Suprapubic skin (tissue), 4 donors: ENCODE measurements around the gene DNAH14. TPM values are rescaled to one million over a fixed set of nuclear protein-coding genes. Genes with fewer than 3 reads are reported as not detected.
"Not testable (repeated sequence)": the region's sequence is repeated elsewhere in the genome, so short reads cannot be mapped to it uniquely, and the experiment has no call there.

Source experiments
- DNase-seq, 2 donors: peaks; one replicate each; pipeline ENCODE4 v3.0.0-alpha.2; 2019; ENCODE audit warnings: low spot score in 2 of 2
- H3K27ac ChIP-seq: fragments of 200-600 bp; sonication (generic); one replicate; pipeline ENCODE4 v1.5.1; 2019
- H3K27me3 ChIP-seq: fragments of 200-600 bp; sonication (generic); one replicate; pipeline ENCODE4 v1.5.1; 2019
- H3K36me3 ChIP-seq: fragments of 200-600 bp; sonication (generic); one replicate; pipeline ENCODE4 v1.5.1; 2019
- H3K4me1 ChIP-seq: fragments of 200-600 bp; sonication (generic); one replicate; pipeline ENCODE4 v1.5.1; 2019
- H3K4me3 ChIP-seq: fragments of 200-600 bp; sonication (generic); one replicate; pipeline ENCODE4 v1.5.1; 2019; ENCODE audit warnings: mild to moderate bottlenecking
- H3K9me3 ChIP-seq: fragments of 200-600 bp; sonication (generic); one replicate; pipeline ENCODE4 v1.5.1; 2019
- EP300 ChIP-seq: sonication (generic); formaldehyde crosslinking; IDR thresholded peaks from one replicate; pipeline ENCODE4 v1.6.1; 2017; ENCODE audit warnings: antibody characterized with exemption
- POLR2A ChIP-seq, 2 donors: fragments of 450-650 bp; IDR thresholded peaks; one replicate each; pipeline ENCODE4 v1.6.1; 2017; ENCODE audit warnings: antibody characterized with exemption in 2 of 2, mild to moderate bottlenecking in 2 of 2, moderate library complexity in 2 of 2
- POLR2AphosphoS5 ChIP-seq, 3 donors: sonication (generic); formaldehyde crosslinking; IDR thresholded peaks; one replicate each; pipeline ENCODE4 v1.6.1; 2017; ENCODE audit warnings: antibody characterized with exemption in 3 of 3
- WGBS: methylation state at CpG from one replicate; pipeline ENCODE4 v1.1.5; 2018; 5-methylcytosine and 5-hydroxymethylcytosine counted together
- total RNA-seq, 4 donors: library from RNA; depleted of rRNA; stranded (reverse); fragments of >200 nt; gene quantifications; one replicate each; pipeline ENCODE4 v1.1.0, GENCODE V29; 2016
- TF ChIP-seq, protein P1 (sequence below), 2 donors: fragments of 200-600 bp in 1 of 2; fragments of 450-650 bp in 1 of 2; sonication (generic) in 1 of 2; IDR thresholded peaks; one replicate each; pipeline ENCODE4 v1.5.1; 2016 to 2019; ENCODE audit warnings: antibody characterized with exemption in 2 of 2, mild to moderate bottlenecking in 1 of 2, moderate library complexity in 1 of 2

The DNAH14 gene
- total RNA-seq, 4 donors from 2014 or later, result 4.2 to 6.2 (median 5.4) TPM

DNA sequence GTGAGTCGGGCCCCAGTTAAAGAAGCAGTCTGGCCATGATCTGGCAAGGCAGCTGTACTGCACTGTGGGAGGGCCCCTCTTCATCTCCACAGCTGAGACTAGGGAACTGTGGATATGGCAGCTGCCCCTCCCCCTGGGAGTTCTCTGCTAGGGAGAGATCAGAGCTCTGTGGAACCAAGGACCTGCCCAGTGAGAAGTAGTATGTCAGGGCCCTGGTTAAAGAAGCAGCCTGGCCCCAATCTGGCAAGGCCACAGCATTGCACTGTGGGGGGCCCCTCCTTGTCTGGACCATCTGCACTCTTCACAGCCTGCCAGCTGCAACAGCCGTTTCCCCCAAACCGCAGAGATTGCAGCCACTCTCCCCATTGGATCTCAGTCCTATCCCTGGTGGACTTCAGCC lies 208.5 kb downstream of the DNAH14 start:
- H3K9me3 ChIP-seq, result peaks cover 15% of the 10 kb centered on the region
- no peaks in the 10 kb centered on the region for H3K36me3 ChIP-seq
- no peak overlapping the region for H3K4me3 ChIP-seq
- WGBS, result no CpG with 5 or more reads among the region's 3 CpGs
- DNase-seq, result no peak
- TF ChIP-seq POLR2AphosphoS5 (IDR thresholded peaks at IDR 0.05) (no peak), POLR2A (IDR thresholded peaks at IDR 0.05) (no peak), EP300 (no peak)
- TF ChIP-seq, protein P1, sequence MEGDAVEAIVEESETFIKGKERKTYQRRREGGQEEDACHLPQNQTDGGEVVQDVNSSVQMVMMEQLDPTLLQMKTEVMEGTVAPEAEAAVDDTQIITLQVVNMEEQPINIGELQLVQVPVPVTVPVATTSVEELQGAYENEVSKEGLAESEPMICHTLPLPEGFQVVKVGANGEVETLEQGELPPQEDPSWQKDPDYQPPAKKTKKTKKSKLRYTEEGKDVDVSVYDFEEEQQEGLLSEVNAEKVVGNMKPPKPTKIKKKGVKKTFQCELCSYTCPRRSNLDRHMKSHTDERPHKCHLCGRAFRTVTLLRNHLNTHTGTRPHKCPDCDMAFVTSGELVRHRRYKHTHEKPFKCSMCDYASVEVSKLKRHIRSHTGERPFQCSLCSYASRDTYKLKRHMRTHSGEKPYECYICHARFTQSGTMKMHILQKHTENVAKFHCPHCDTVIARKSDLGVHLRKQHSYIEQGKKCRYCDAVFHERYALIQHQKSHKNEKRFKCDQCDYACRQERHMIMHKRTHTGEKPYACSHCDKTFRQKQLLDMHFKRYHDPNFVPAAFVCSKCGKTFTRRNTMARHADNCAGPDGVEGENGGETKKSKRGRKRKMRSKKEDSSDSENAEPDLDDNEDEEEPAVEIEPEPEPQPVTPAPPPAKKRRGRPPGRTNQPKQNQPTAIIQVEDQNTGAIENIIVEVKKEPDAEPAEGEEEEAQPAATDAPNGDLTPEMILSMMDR (IDR thresholded peaks at IDR 0.05), result no peak
- no peaks in the 10 kb centered on the region for H3K4me1 ChIP-seq
- no peak overlapping the region for H3K27ac ChIP-seq
- no peaks in the 10 kb centered on the region for H3K27me3 ChIP-seq

DNA sequence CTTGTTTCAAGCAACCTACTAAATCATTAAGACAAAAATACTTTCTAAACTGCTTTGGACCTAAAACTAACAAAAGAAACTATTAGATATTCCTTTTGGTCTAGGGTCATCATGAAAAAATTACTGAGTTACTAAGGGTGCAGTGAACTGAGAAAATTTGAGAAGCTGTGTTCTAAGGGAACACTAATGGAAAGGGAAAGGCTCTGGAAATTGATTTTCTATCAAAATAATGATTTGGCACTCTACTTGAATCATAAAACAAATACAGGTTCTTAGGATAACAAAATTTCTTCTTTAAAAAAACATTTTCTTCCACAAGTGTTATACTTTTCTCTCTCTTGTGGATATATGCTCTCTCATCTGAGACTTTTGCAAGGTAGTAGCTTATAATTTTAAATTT lies 213.5 kb downstream of the DNAH14 start:
- no peak overlapping the region for H3K4me3 ChIP-seq
- no peak for DNase-seq
- H3K9me3 ChIP-seq, result no peaks in the 10 kb centered on the region
- H3K27me3 ChIP-seq, result no peaks in the 10 kb centered on the region
- H3K4me1 ChIP-seq, result no peaks in the 10 kb centered on the region
- H3K27ac ChIP-seq, result no peak overlapping the region
- H3K36me3 ChIP-seq, result no peaks in the 10 kb centered on the region
- TF ChIP-seq, protein P1 (IDR thresholded peaks at IDR 0.05), result no peak
- no peak for TF ChIP-seq POLR2A (IDR thresholded peaks at IDR 0.05)
- TF ChIP-seq POLR2AphosphoS5 (IDR thresholded peaks at IDR 0.05), result no peak
- no peak for TF ChIP-seq EP300

DNA sequence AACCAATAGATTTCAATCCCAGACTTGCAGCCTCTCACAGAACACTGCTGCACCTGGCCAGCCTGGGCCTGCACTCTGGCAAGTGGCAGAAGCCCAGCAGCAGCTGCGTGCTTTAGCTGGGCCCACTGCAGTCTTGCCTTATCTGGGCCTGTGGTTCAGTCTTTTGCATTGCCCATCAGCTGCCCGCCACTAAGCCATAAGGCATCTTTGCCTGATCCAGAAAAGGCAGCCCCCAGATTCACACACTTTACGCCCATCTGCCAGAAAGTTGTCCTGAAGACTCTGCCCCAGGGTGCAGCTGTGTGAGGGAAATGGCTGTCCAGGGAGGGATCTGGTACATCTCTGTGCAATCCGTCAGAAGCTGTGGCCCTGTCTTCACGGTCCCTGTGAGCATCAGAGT lies 217.0 kb downstream of the DNAH14 start:
- TF ChIP-seq POLR2A (IDR thresholded peaks at IDR 0.05) (no peak), EP300 (no peak), POLR2AphosphoS5 (IDR thresholded peaks at IDR 0.05) (no peak)
- TF ChIP-seq, protein P1 (IDR thresholded peaks at IDR 0.05), result no peak
- no peaks in the 10 kb centered on the region for H3K4me1 ChIP-seq
- no peak for DNase-seq
- H3K27me3 ChIP-seq, result no peaks in the 10 kb centered on the region
- no peaks in the 10 kb centered on the region for H3K9me3 ChIP-seq
- WGBS, result 45% methylated on average over 5 of the region's 5 CpGs
- no peaks in the 10 kb centered on the region for H3K36me3 ChIP-seq
- H3K4me3 ChIP-seq, result no peak overlapping the region
- H3K27ac ChIP-seq, result no peak overlapping the region

DNA sequence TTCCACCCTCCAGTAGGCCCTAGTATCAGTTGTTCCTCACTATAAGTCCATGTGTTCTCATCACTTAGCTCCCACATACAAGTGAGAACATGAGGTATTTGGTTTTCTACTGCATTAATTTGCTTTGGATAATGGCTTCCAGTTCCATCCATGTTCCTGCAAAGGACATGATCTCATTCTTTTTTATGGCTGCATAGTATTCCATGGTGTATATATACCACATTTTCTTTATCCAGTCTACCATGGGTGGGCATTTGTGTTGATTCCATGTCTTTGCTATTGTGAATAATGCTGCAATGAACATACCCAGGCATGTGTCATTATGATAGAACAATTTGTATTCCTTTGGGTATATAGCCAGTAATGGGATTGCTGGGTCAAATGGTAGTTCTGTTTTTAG lies 218.3 kb downstream of the DNAH14 start:
- DNase-seq, H3K4me3 ChIP-seq: not testable (repeated sequence)

DNA sequence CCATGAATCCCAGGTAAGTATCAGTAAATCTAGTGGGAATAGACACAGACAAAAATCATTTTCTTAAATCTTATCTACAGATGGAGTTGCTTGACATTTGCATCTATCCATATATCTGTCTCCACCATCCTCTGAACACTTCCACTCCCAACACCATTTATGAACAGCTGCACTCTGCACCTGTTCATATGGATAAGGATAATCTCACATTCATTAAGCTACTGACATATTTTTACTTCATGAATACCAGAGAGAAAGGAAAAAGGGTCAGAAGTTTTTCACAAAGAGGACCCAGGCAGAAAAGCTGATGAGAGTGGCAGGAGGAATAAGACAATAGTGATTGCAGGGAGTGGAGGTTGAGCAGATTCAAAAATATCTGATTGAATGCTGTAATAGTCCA lies 222.6 kb downstream of the DNAH14 start:
- H3K4me3 ChIP-seq, result no peak overlapping the region
- TF ChIP-seq POLR2AphosphoS5 (IDR thresholded peaks at IDR 0.05) (no peak), EP300 (no peak), POLR2A (IDR thresholded peaks at IDR 0.05) (no peak)
- TF ChIP-seq, protein P1 (IDR thresholded peaks at IDR 0.05), result no peak
- no peak overlapping the region for H3K27ac ChIP-seq
- H3K27me3 ChIP-seq, result no peaks in the 10 kb centered on the region
- no peak for DNase-seq
- H3K4me1 ChIP-seq, result no peaks in the 10 kb centered on the region
- no peaks in the 10 kb centered on the region for H3K9me3 ChIP-seq
- H3K36me3 ChIP-seq, result no peaks in the 10 kb centered on the region

More for the DNA sequence above, 218.3 kb downstream of the DNAH14 start:
- not testable (repeated sequence) for H3K9me3 ChIP-seq, H3K27me3 ChIP-seq, H3K36me3 ChIP-seq, H3K4me1 ChIP-seq, H3K27ac ChIP-seq

DNA sequence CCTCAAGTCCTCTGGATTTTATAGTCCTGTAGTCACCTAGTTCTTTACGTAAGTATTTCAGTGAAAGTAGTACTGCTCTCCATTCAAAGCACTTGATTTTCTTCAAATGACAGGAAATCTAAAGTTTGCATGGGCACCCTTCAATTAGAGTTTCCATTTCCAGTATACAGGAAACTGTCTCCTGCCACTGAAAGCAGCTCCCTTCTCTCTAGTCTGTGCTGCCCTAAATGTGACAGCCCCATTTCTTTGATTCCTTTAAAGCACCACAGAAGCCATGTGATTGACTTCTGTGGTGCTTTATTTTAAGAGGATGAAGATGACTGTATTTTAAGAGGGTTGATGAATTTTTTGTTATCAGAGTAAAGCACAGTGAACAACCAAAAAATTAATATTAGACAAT lies 226.1 kb downstream of the DNAH14 start:
- no peaks in the 10 kb centered on the region for H3K4me1 ChIP-seq
- WGBS, result 80% methylated on average over 1 of the region's 1 CpG
- H3K4me3 ChIP-seq, result no peak overlapping the region
- H3K27me3 ChIP-seq, result no peaks in the 10 kb centered on the region
- no peaks in the 10 kb centered on the region for H3K9me3 ChIP-seq
- no peak overlapping the region for H3K27ac ChIP-seq
- TF ChIP-seq, protein P1 (IDR thresholded peaks at IDR 0.05), result no peak
- no peak for TF ChIP-seq EP300
- DNase-seq, result no peak
- H3K36me3 ChIP-seq, result no peaks in the 10 kb centered on the region
